HCT116 (cell line): Measurements from ENCODE around the gene DNAJA4. TPM values are rescaled to one million over a fixed set of nuclear protein-coding genes. Genes with fewer than 3 reads are reported as not detected.

Experiments used
- ATAC-seq: fragments of 200-7000 bp; cut with Tn5 transposase; 2 replicates; pipeline ENCODE4 v1.9.1; 2020; ENCODE audit warnings: mild to moderate bottlenecking, moderate library complexity
- BruUV-seq: library from RNA; stranded (reverse); fragments of 400-500 nt; replicated peaks from 2 replicates; lab custom pipeline; 2021; lab: Mats Ljungman, UMichigan
- CTCF ChIA-PET: fragments of 300-600 bp; sonication (Branson Sonifier 250); formaldehyde crosslinking; loops from one replicate; lab custom pipeline; 2021; ENCODE audit warnings: antibody characterized with exemption; lab: Charles Lee
- POLR2A ChIA-PET: fragments of 300-600, 350-600 bp; sonication (Branson Sonifier 250); formaldehyde crosslinking; loops from one replicate; lab custom pipeline; 2021; ENCODE audit warnings: antibody characterized with exemption; lab: Charles Lee
- RAD21 ChIA-PET, 2 experiments: fragments of 300-600 bp; sonication (Branson Sonifier 250); formaldehyde crosslinking; loops; one replicate each; lab custom pipeline; 2023; ENCODE audit warnings: low total read pairs in 2 of 2; ENCODE audit not compliant: uncharacterized antibody in 2 of 2, unreplicated experiment in 2 of 2, low non-redundant PET in 1 of 2; lab: Charles Lee
- DNase-seq: peaks from one replicate; pipeline ENCODE4 v3.0.0-alpha.2; 2010; ENCODE audit warnings: low read depth, low spot score
- H2AFZ ChIP-seq: fragments of 200-600 bp; shearing (Covaris generic), sonication (generic); 2 replicates; pipeline ENCODE4 v1.6.1; 2017; ENCODE audit warnings: low read depth, mixed run types, mixed read lengths, antibody characterized with exemption, low read length; ENCODE audit not compliant: poor library complexity, severe bottlenecking
- H3K27ac ChIP-seq: 2 replicates; pipeline ENCODE4 v1.5.1; 2012; ENCODE audit warnings: low read depth, low read length
- H3K27me3 ChIP-seq: fragments of 200-600 bp; sonication (generic); 2 replicates; pipeline ENCODE4 v1.6.1; 2016; ENCODE audit warnings: mixed run types, low read length, mixed read lengths; ENCODE audit not compliant: insufficient read depth
- H3K36me3 ChIP-seq, 2 experiments: fragments of 200-500 bp in 1 of 2; fragments of 200-600 bp in 1 of 2; sonication (Bioruptor generic) in 1 of 2; sonication (generic) in 1 of 2; 2 replicates each; pipeline versions ENCODE4 v1.5.1 to v1.6.1; 2014 to 2016; ENCODE audit warnings: low read length in 2 of 2, inconsistent platforms in 1 of 2, mixed read lengths in 1 of 2, mixed run types in 1 of 2; ENCODE audit not compliant: insufficient read depth in 2 of 2, control insufficient read depth in 1 of 2
- H3K4me1 ChIP-seq, 2 experiments: fragments of 200-600 bp in 1 of 2; sonication (generic) in 1 of 2; 2 replicates each; pipeline versions ENCODE4 v1.5.1 to v1.6.1; 2012 to 2017; ENCODE audit warnings: low read length in 2 of 2, inconsistent platforms in 1 of 2, mild to moderate bottlenecking in 1 of 2, mixed read lengths in 1 of 2, mixed run types in 1 of 2, moderate library complexity in 1 of 2; ENCODE audit not compliant: insufficient read depth in 2 of 2, control insufficient read depth in 1 of 2
- H3K4me2 ChIP-seq: fragments of 200-600 bp; sonication (generic); 2 replicates; pipeline ENCODE4 v1.6.1; 2017; ENCODE audit warnings: mixed run types, low read length, mixed read lengths
- H3K4me3 ChIP-seq, 2 experiments: fragments of 200-600 bp in 1 of 2; sonication (generic) in 1 of 2; replicated peaks in 1 of 2; 2 replicates each; pipeline ENCODE4 v1.5.1; 2011 to 2016; ENCODE audit warnings: low read length in 2 of 2, control low read depth in 1 of 2, low read depth in 1 of 2, mild to moderate bottlenecking in 1 of 2, mixed read lengths in 1 of 2, mixed run types in 1 of 2
- H3K79me2 ChIP-seq: fragments of 200-600 bp; sonication (generic); 2 replicates; pipeline ENCODE4 v1.6.1; 2017; ENCODE audit warnings: mild to moderate bottlenecking, mixed run types, low read length, moderate library complexity, mixed read lengths; ENCODE audit not compliant: insufficient read depth
- H3K9ac ChIP-seq: fragments of 200-600 bp; sonication (generic); 2 replicates; pipeline ENCODE4 v1.6.1; 2016; ENCODE audit warnings: low read length, mixed read lengths
- H3K9me2 ChIP-seq: fragments of 200-600 bp; sonication (generic), shearing (Covaris generic); 2 replicates; pipeline ENCODE4 v1.6.1; 2017; ENCODE audit warnings: mixed run types, mild to moderate bottlenecking, moderate library complexity; ENCODE audit not compliant: insufficient read depth
- H3K9me3 ChIP-seq, 2 experiments: fragments of 200-500 bp in 1 of 2; fragments of 200-600 bp in 1 of 2; sonication (Bioruptor generic) in 1 of 2; sonication (generic) in 1 of 2; 2 replicates each; pipeline ENCODE4 v1.6.1; 2014 to 2017; ENCODE audit warnings: low read length in 2 of 2, mixed read lengths in 2 of 2, inconsistent platforms in 1 of 2, low read depth in 1 of 2, mild to moderate bottlenecking in 1 of 2, mixed run types in 1 of 2, moderate library complexity in 1 of 2; ENCODE audit not compliant: control insufficient read depth in 1 of 2, insufficient read depth in 1 of 2
- H4K20me1 ChIP-seq: fragments of 200-600 bp; sonication (generic), shearing (Covaris generic); 2 replicates; pipeline ENCODE4 v1.6.1; 2017; ENCODE audit warnings: mixed run types, mild to moderate bottlenecking, moderate library complexity; ENCODE audit not compliant: insufficient read depth
- CEBPB ChIP-seq: IDR thresholded peaks from 2 replicates; pipeline ENCODE4 v1.6.1; 2012; ENCODE audit warnings: low read depth
- FOSL1 ChIP-seq: IDR thresholded peaks from 2 replicates; pipeline ENCODE4 v1.6.1; 2012; ENCODE audit warnings: low read depth
- JUND ChIP-seq: IDR thresholded peaks from 2 replicates; pipeline ENCODE4 v1.6.1; 2012
- MAX ChIP-seq: IDR thresholded peaks from 2 replicates; pipeline ENCODE4 v1.6.1; 2012
- POLR2AphosphoS5 ChIP-seq: IDR thresholded peaks from 2 replicates; pipeline ENCODE4 v1.6.1; 2011; ENCODE audit warnings: mild to moderate bottlenecking, low read depth, low read length, moderate library complexity
- RAD21 ChIP-seq: IDR thresholded peaks from 2 replicates; pipeline ENCODE4 v1.6.1; 2012; ENCODE audit warnings: low read depth, mild to moderate bottlenecking
- SIN3A ChIP-seq: IDR thresholded peaks from 2 replicates; pipeline ENCODE4 v1.6.1; 2012; ENCODE audit warnings: low read depth
- SP1 ChIP-seq: IDR thresholded peaks from 2 replicates; pipeline ENCODE4 v1.6.1; 2012; ENCODE audit warnings: low read depth
- SRF ChIP-seq: IDR thresholded peaks from 2 replicates; pipeline ENCODE4 v1.6.1; 2012; ENCODE audit warnings: low read depth
- TCF7L2 ChIP-seq: IDR thresholded peaks from 2 replicates; pipeline ENCODE4 v1.7.0; 2011; ENCODE audit warnings: borderline replicate concordance, inconsistent platforms; ENCODE audit not compliant: insufficient read depth, insufficient read length; ENCODE audit errors: extremely low read depth
- ZBTB33 ChIP-seq: IDR thresholded peaks from 2 replicates; pipeline ENCODE4 v1.6.1; 2011; ENCODE audit warnings: mild to moderate bottlenecking, low read length, moderate library complexity; ENCODE audit not compliant: insufficient replicate concordance; ENCODE audit errors: extremely low read depth
- ZFX ChIP-seq: fragments of 450-650 bp; IDR thresholded peaks from 2 replicates; pipeline ENCODE4 v1.6.1; 2017
- ZNF274 ChIP-seq: fragments of 200-500 bp; sonication (Bioruptor generic); IDR thresholded peaks from 2 replicates; pipeline ENCODE4 v1.6.1; 2014; ENCODE audit warnings: mild to moderate bottlenecking, low read depth, low read length, inconsistent platforms
- intact Hi-C: fragments of 100-400 bp; cut with micrococcal nuclease; formaldehyde crosslinking; loops from 2 replicates; pipeline ENCODE4 v1.10.0; 2022
- total RNA-seq: library from RNA; stranded (reverse); gene quantifications from one replicate; pipeline ENCODE4 v1.2.1, GENCODE V29; 2021; ENCODE audit not compliant: unreplicated experiment

DNAJA4 gene
- total RNA-seq, 1 experiment from 2014 or later: 66.6 TPM

- intact Hi-C loops: no loop called here
- H3K79me2 ChIP-seq: peaks cover 15% of the 10 kb centered on the region
- RAD21 ChIA-PET: no interaction called here
- H3K9ac ChIP-seq: no peak overlapping the region
- CTCF ChIA-PET: no interaction called here
- ATAC-seq: no peak
- no peak overlapping the region for H3K4me3 ChIP-seq
- H4K20me1 ChIP-seq: no peaks in the 10 kb centered on the region
- H3K9me3 ChIP-seq: no peaks in the 10 kb centered on the region
- DNase-seq: no peak
- H3K4me2 ChIP-seq: no peak overlapping the region
- POLR2A ChIA-PET: no interaction called here
- no peaks in the 10 kb centered on the region for H3K9me2 ChIP-seq
- TF ChIP-seq FOSL1 (no peak), ZNF274 (no peak), JUND (no peak), MAX (no peak), TCF7L2 (no peak), SP1 (no peak), CEBPB (no peak), POLR2AphosphoS5 (no peak), ZFX (no peak), RAD21 (no peak), SIN3A (no peak), ZBTB33 (no peak), SRF (no peak)
- no peak overlapping the region for H2AFZ ChIP-seq
- H3K36me3 ChIP-seq: peaks cover 0 to 5% of the 10 kb centered on the region in 2 experiments; a peak in 1 of 4 replicates
- peaks cover 8 to 22% of the 10 kb centered on the region in 2 experiments for H3K4me1 ChIP-seq
- H3K27me3 ChIP-seq: no peaks in the 10 kb centered on the region
- no peak overlapping the region for H3K27ac ChIP-seq
- no TSS peak for BruUV-seq
Measured at GRCh38 chr15:78261062-78261461, 3.3 kb upstream of the DNAJA4 start.
